Fibroblast of pulmonary artery (primary cell): ENCODE results near the gene ACADVL.

Source experiments
- DNase-seq: peaks from one replicate; pipeline ENCODE4 v3.0.0-alpha.2; 2010; ENCODE audit warnings: low read depth
- H3K4me3 ChIP-seq: replicated peaks from 2 replicates; pipeline ENCODE4 v1.5.1; 2011; ENCODE audit warnings: low read depth, mild to moderate bottlenecking, control low read depth, low read length, moderate library complexity
- CTCF ChIP-seq: IDR thresholded peaks from 2 replicates; pipeline ENCODE4 v1.5.1; 2011; ENCODE audit warnings: mild to moderate bottlenecking, control low read depth, low read length, inconsistent platforms; ENCODE audit errors: missing control alignments

ACADVL gene

GRCh38 chr17:7184091-7184488 is 35.6 kb upstream of the ACADVL start:
- DNase-seq = no peak
- no peak for TF ChIP-seq CTCF
- no peak overlapping the region for H3K4me3 ChIP-seq

- H3K4me3 ChIP-seq = no peak overlapping the region
- no peak for DNase-seq
- TF ChIP-seq CTCF = no peak
These were observed 35.1 kb upstream of the ACADVL start for GRCh38 chr17:7184647-7185046.

GRCh38 chr17:7186241-7186640 is 33.5 kb upstream of the ACADVL start:
- peak; percentile 16 for DNase-seq
- no peak overlapping the region for H3K4me3 ChIP-seq
- TF ChIP-seq CTCF = peak; percentile 26

- TF ChIP-seq CTCF = no peak
- no peak overlapping the region for H3K4me3 ChIP-seq
- no peak for DNase-seq
These were observed 29.3 kb upstream of the ACADVL start for GRCh38 chr17:7190276-7190917.

GRCh38 chr17:7191069-7191468 is 28.7 kb upstream of the ACADVL start:
- no peak for TF ChIP-seq CTCF
- no peak for DNase-seq
- H3K4me3 ChIP-seq = no peak overlapping the region

GRCh38 chr17:7191571-7192270 is 28.0 kb upstream of the ACADVL start:
- no peak overlapping the region for H3K4me3 ChIP-seq

More at GRCh38 chr17:7191571-7192270, 28.0 kb upstream of the ACADVL start:
- no peak for DNase-seq
- no peak for TF ChIP-seq CTCF
